ENCODE results near the gene CEP68.

CEP68 gene

DNA sequence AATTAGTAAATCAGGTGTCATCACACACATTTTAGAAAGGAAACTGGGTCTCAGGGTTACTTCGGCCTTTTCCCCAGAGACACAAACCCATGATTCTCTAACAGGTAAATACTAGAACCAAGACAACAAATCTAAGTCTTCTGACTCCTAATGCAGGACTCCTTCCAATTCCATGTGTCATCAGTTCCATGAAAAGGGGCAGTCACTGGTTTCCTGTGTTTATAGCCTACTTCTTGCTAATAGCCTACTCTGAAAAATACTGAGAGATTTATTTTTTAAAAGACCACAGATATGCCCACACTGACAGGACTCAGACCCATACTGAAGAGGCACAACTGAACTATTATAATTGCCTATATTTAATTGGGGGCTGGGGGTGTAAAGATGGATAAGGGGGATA is 40.7 kb downstream of the CEP68 start:
- TF ChIP-seq, protein P1, sequence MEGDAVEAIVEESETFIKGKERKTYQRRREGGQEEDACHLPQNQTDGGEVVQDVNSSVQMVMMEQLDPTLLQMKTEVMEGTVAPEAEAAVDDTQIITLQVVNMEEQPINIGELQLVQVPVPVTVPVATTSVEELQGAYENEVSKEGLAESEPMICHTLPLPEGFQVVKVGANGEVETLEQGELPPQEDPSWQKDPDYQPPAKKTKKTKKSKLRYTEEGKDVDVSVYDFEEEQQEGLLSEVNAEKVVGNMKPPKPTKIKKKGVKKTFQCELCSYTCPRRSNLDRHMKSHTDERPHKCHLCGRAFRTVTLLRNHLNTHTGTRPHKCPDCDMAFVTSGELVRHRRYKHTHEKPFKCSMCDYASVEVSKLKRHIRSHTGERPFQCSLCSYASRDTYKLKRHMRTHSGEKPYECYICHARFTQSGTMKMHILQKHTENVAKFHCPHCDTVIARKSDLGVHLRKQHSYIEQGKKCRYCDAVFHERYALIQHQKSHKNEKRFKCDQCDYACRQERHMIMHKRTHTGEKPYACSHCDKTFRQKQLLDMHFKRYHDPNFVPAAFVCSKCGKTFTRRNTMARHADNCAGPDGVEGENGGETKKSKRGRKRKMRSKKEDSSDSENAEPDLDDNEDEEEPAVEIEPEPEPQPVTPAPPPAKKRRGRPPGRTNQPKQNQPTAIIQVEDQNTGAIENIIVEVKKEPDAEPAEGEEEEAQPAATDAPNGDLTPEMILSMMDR (IDR thresholded peaks at IDR 0.05; ENCODE audit: low read depth, low read length), result no peak
- H3K36me3 ChIP-seq, result no peaks in the 10 kb centered on the region
- H3K9me3 ChIP-seq, result no peaks in the 10 kb centered on the region
- no peak for DNase-seq
- no peak overlapping the region for H3K4me3 ChIP-seq (ENCODE audit: low read depth, low read length)
- H3K27me3 ChIP-seq, result no peaks in the 10 kb centered on the region
- H3K4me1 ChIP-seq, result no peaks in the 10 kb centered on the region

DNA sequence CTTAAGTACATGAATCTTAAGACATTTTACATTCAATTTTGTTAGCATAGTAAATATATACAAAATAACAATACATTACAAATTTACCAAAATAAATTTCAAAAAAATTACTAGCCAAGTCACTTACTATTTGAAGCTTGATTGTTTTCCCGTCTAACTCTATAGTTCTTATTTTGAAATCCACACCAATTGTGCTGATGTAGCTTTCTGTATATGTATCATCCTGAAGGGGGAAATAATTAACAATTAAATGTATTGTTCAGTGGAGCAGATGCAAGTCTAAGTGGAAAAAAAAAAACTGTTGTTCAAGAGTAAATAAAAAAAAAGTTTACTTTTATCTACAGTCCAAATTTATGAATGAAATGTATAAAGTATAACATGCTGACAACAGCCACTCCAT is 41.6 kb downstream of the CEP68 start:
- Histone ChIP-seq H3K4me1 (no peaks in the 10 kb centered on the region), H3K9me3 (no peaks in the 10 kb centered on the region), H3K4me3 (ENCODE audit: low read depth, low read length) (no peak overlapping the region), H3K27me3 (no peaks in the 10 kb centered on the region), H3K36me3 (no peaks in the 10 kb centered on the region)
- DNase-seq, result no peak
- TF ChIP-seq, protein P1 (IDR thresholded peaks at IDR 0.05; ENCODE audit: low read depth, low read length), result no peak

DNA sequence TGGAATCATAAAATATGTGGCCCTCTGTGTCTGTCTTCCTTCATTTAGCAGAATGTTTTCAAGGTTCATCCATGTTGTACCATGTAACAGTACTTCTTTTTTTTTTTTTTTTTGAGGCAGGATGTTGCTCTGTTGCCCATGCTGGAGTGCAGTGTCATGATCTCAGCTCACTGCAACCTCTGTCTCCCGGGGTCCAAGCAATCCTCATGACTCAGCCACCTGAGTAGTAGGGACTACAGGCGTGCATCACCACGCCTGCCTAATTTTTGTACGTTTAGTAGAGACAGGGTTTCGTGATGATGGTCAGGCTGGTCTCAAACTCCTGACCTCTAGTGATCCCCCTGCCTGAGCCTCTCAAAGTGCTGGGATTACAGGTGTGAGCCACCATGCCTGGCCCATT is 42.5 kb downstream of the CEP68 start:
- Histone ChIP-seq H3K27me3 (no peaks in the 10 kb centered on the region), H3K4me3 (ENCODE audit: low read depth, low read length) (no peak overlapping the region), H3K36me3 (no peaks in the 10 kb centered on the region), H3K9me3 (no peaks in the 10 kb centered on the region), H3K4me1 (no peaks in the 10 kb centered on the region)
- TF ChIP-seq, protein P1 (IDR thresholded peaks at IDR 0.05; ENCODE audit: low read depth, low read length), result no peak
- no peak for DNase-seq

DNA sequence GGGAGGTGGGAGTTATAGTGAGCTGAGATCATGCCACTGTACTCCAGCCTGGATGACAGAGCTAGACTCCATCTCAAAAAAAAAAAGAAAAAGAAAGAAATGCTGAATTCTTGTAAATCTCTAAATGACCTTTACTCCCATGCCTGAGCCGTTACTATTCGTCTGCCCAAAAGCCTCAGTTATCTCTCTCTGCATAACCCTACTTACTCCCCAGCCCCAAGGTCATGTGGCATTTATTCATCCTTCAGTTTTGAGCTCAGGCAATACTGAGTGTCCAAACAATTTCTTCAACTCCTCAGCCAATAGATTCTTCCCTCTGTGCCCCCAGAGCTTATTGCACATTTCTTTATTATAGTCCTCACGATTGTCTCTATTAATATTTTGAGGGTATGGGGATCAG is 44.9 kb downstream of the CEP68 start:
- H3K27me3 ChIP-seq, result no peaks in the 10 kb centered on the region
- TF ChIP-seq, protein P1 (IDR thresholded peaks at IDR 0.05; ENCODE audit: low read depth, low read length), result no peak
- H3K36me3 ChIP-seq, result no peaks in the 10 kb centered on the region

DNA sequence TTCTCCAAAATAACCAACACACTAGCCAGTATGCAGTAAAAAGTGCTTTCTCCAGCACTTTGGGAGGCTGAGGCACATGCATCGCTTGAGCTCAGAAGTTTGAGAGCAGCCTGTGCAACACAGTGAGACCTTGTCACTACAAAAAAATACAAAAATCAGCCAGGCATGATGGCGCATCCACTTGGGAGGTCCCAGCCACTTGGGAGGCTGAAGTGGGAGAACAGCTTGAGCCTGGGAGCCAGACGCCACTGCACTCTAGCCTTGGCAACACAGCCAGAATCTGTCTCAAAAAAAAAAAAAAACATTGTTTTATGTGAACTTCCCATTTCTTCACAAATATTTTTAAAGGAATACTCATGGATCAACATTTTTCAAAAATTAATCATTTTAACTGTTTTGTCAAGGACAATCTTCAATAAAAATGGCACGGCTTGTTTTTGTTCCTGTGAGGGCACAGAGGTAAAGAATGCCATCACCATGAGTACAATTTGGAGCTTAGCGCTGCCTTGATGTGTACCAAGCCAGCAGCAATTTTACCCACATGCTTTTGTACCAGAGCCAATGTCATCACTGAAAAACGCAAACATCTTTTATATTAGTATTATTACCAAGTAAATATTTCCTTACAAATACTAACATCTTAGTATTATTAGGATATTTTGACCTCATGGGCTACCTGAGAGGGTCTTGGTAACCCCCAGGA is 46.9 kb downstream of the CEP68 start:
- Histone ChIP-seq H3K4me3 (ENCODE audit: low read depth, low read length) (no peak overlapping the region), H3K27me3 (no peaks in the 10 kb centered on the region), H3K4me1 (no peaks in the 10 kb centered on the region), H3K9me3 (no peaks in the 10 kb centered on the region), H3K36me3 (no peaks in the 10 kb centered on the region)
- TF ChIP-seq, protein P1 (IDR thresholded peaks at IDR 0.05; ENCODE audit: low read depth, low read length), result no peak
- DNase-seq, result no peak

More for the DNA sequence above, 44.9 kb downstream of the CEP68 start:
- no peak for DNase-seq
- Histone ChIP-seq H3K4me3 (ENCODE audit: low read depth, low read length) (no peak overlapping the region), H3K4me1 (no peaks in the 10 kb centered on the region), H3K9me3 (no peaks in the 10 kb centered on the region)

DNA sequence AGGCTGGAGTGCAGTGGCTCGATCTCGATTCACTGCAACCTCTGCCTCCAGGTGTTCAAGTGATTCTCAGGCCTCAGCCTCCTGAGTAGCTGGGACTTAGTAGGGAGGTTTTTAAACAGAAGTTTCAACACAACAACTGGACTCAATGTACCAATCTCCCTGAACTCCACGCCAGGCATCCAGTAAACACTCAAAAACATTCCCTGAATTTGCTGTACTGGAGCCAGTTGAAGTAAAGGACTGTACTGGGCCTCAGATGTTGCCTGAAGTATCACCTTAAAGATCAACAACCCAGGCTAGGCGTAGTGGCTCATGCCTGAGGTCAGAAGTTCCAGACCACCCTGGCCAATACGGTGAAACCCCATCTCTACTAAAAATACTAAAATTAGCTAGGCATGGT is 51.3 kb downstream of the CEP68 start:
- Histone ChIP-seq H3K4me3 (ENCODE audit: low read depth, low read length) (no peak overlapping the region), H3K4me1 (no peaks in the 10 kb centered on the region), H3K36me3 (no peaks in the 10 kb centered on the region), H3K9me3 (no peaks in the 10 kb centered on the region), H3K27me3 (no peaks in the 10 kb centered on the region)
- TF ChIP-seq, protein P1 (IDR thresholded peaks at IDR 0.05; ENCODE audit: low read depth, low read length), result no peak
- no peak for DNase-seq

Measured in BE2C (cell line).